AG04450 (cell line): ENCODE data around the gene PVALB. TPM values are rescaled to one million over a fixed set of nuclear protein-coding genes. Genes with fewer than 3 reads are reported as not detected.

Source experiments
- CTCF ChIA-PET: fragments of 300-600, 350-600 bp; formaldehyde crosslinking; extraction: SDS; loops from one replicate; lab custom pipeline; 2022; ENCODE audit warnings: antibody characterized with exemption, inconsistent platforms; lab: Charles Lee
- POLR2A ChIA-PET: fragments of 350-600 bp; formaldehyde crosslinking; extraction: SDS; loops from one replicate; lab custom pipeline; 2021; ENCODE audit warnings: antibody characterized with exemption, inconsistent platforms; lab: Yijun Ruan, JAX
- DNase-seq: peaks from one replicate; pipeline ENCODE4 v3.0.0-alpha.2; 2011; ENCODE audit warnings: low read depth, low spot score
- H3K27ac ChIP-seq: one replicate; pipeline ENCODE4 v1.5.1; 2012; ENCODE audit warnings: low read depth, low read length, control low read depth
- H3K27me3 ChIP-seq: one replicate; pipeline ENCODE4 v1.6.0; 2012; ENCODE audit warnings: low read length; ENCODE audit not compliant: control insufficient read depth, insufficient read depth
- H3K4me3 ChIP-seq: 2 replicates; pipeline ENCODE4 v1.5.1; 2011; ENCODE audit warnings: mild to moderate bottlenecking, low read depth, low read length, control low read depth
- H3K9me3 ChIP-seq: 2 replicates; pipeline ENCODE4 v1.5.1; 2012; ENCODE audit warnings: low read length; ENCODE audit not compliant: control insufficient read depth, insufficient read depth
- polyA plus RNA-seq: library from polyadenylated mRNA; depleted of rRNA; stranded (reverse); fragments of >200 nt; gene quantifications from 2 replicates; pipeline ENCODE4 v1.2.3, GENCODE V29; 2011
- TF ChIP-seq, protein P1 (sequence below): IDR thresholded peaks from 2 replicates; pipeline ENCODE4 v1.5.1; 2011; ENCODE audit warnings: low read depth, low read length, control low read depth, inconsistent platforms

Gene PVALB
- polyA plus RNA-seq, 1 experiment = not detected

DNA sequence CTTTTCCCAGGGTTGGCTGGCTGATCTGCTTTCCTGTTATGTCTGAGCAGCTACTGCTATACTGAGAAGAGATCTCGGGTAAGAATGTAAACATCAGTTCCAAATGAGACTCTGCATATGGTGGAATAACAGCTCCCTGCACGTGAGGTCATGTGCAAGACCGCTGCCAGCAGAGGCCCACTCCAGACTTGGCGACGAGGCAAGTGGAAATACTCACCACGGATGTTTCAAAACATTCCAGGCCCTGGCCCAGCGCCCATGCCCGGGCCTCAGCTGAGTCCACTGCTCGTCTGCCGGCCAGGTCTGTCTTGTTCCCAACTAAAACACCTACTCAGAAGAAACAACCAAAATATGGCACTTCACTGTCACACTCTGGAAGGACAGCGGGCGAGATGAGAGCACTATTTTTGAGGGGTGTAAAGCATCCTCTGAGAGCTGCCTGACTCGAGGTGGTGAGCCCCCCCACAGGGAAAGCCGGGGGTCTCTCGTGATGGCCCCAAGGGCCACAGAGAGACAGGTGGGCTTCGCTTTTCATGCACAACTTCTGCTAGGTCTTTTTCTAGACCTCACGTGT lies 54.1 kb downstream of the PVALB start:
- POLR2A ChIA-PET = interaction anchor here (1.0 to 1.6 kb wide), 3 partner anchors 12 to 234 kb away, joined by 4 to 10 read pairs (median 6); partner anchors contain the start of genes EIF3D and IFT27
- CTCF ChIA-PET = interaction anchor here (1.8 to 4.3 kb wide), 2 partner anchors 11 to 94 kb away, joined by 10 to 18 read pairs; no protein-coding TSS in a partner anchor
- DNase-seq = peak; percentile 84
- Histone ChIP-seq H3K9me3 (no peaks in the 10 kb centered on the region; the same call in 1 of the 2 replicates), H3K27ac (peak overlapping the region; percentile 57), H3K4me3 (no peak overlapping the region), H3K27me3 (no peaks in the 10 kb centered on the region)
- TF ChIP-seq, protein P1, sequence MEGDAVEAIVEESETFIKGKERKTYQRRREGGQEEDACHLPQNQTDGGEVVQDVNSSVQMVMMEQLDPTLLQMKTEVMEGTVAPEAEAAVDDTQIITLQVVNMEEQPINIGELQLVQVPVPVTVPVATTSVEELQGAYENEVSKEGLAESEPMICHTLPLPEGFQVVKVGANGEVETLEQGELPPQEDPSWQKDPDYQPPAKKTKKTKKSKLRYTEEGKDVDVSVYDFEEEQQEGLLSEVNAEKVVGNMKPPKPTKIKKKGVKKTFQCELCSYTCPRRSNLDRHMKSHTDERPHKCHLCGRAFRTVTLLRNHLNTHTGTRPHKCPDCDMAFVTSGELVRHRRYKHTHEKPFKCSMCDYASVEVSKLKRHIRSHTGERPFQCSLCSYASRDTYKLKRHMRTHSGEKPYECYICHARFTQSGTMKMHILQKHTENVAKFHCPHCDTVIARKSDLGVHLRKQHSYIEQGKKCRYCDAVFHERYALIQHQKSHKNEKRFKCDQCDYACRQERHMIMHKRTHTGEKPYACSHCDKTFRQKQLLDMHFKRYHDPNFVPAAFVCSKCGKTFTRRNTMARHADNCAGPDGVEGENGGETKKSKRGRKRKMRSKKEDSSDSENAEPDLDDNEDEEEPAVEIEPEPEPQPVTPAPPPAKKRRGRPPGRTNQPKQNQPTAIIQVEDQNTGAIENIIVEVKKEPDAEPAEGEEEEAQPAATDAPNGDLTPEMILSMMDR = no peak

DNA sequence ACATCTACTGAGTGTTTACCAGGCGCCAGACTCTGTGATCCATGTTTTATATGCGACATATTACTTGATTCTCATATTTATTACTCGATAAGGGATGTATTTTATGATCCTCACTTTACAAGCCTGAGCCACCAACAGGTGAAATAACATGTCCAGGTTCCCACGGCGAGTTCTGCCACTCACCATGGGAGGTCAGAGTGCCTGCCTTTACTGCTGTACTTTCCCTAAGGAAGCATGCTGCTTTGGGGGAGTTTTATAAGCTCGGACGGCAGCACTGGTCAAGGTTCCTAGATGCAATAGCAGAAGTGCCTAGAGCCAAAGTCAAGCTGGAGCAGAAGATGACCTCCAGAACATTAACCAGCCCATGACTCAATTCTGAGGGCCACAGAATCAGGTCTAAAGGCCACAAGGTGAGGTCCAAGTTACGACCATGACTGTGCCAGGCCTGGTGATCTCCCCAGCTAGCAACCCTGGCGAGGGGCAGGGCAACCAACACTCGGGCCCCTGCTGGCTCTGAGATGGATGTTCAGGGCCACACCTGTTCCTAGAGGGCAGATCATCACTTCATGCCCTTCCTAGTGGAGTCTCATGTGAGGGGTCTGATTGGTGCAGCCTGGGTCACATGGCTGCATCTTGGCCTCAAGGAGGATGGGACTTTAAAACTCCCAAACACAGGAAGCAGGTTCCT lies 55.1 kb downstream of the PVALB start:
- Histone ChIP-seq H3K4me3 (no peak overlapping the region), H3K27ac (peak overlapping the region; percentile 57), H3K27me3 (no peaks in the 10 kb centered on the region), H3K9me3 (no peaks in the 10 kb centered on the region; the same call in 1 of the 2 replicates)
- TF ChIP-seq, protein P1 = no peak
- ChIA-PET POLR2A (interaction anchor here (1.5 to 1.6 kb wide), 2 partner anchors 13 to 232 kb away, joined by 6 to 10 read pairs; partner anchors contain the start of gene EIF3D), CTCF (interaction anchor here (0.8 to 4.3 kb wide), 4 partner anchors 12 to 95 kb away, joined by 3 to 18 read pairs (median 6); partner anchors contain the start of gene IFT27)
- DNase-seq = no peak

DNA sequence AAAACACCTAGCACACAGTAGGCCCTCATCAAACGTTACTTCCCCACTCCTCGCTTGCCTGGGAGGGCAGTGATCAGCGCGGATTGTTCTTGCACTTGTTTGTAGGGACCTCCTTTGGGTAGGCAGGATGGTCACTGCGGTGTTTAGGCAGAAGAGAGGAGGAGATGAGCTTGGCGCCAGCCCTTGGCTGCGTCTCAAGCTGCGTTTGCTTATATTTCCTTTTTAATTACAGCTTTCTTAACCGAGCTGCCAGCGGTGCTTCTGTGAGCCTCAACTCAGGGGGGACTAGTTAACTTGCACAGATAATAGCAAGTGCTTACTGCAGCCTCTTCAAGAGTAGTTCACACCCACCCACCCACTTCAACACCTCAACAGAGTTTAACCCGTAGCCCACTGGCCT lies 56.0 kb downstream of the PVALB start:
- ChIA-PET POLR2A (no interaction called here), CTCF (interaction anchor here (1.3 to 4.3 kb wide), 2 partner anchors 13 to 96 kb away, joined by 3 to 18 read pairs; no protein-coding TSS in a partner anchor)
- no peaks in the 10 kb centered on the region; the same call in 1 of the 2 replicates for H3K9me3 ChIP-seq
- no peak overlapping the region for H3K27ac ChIP-seq
- TF ChIP-seq, protein P1 = no peak
- no peak overlapping the region for H3K4me3 ChIP-seq
- peaks cover 4% of the 10 kb centered on the region for H3K27me3 ChIP-seq
- DNase-seq = no peak

DNA sequence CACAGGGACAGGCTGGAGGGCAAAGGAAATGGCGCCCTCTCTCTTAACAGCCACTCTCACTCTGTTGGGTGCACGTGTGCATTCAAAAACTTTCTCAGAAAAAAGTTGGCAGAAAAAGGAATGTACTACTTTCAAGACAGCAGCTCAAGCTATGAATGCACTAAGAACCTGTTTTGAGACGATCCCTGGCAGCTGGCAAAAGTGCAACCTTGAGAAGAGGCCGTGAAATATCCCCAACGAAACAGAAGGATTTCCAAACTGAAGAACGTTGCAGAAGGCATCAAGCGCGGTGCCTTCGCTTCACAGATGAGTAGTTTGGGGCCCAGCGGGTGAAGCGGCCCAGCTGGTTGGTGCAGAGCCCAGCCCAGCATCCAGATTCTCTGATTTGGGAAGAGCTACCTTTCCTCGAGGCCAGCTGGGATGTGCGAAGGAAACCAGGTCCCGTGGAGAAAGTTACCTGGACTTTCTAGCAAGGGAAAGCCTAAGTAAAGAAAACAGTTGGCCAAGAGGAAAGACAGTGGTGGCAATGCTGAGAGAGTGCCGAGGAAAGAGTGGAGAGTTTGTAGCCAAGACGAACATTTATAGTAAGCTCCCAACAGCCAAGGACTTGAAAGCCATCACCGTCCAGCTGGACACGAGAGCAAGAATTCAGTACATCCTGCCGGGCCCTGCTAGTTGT lies 57.2 kb downstream of the PVALB start:
- DNase-seq = no peak
- TF ChIP-seq, protein P1 = no peak
- peaks cover 6% of the 10 kb centered on the region for H3K27me3 ChIP-seq
- no peak overlapping the region for H3K4me3 ChIP-seq
- H3K9me3 ChIP-seq = no peaks in the 10 kb centered on the region; the same call in 1 of the 2 replicates
- no peak overlapping the region for H3K27ac ChIP-seq
- ChIA-PET CTCF (interaction anchor here (4.7 kb wide), 1 partner anchor 15 kb away, joined by 121 read pairs; the partner anchor contains the start of gene IFT27), POLR2A (no interaction called here)
